Activated CD4-positive, alpha-beta T cell treated with anti-CD3 and anti-CD28 coated beads, Interleukin-2, Interleukin-6, amounts not matched to agents 100 ng/mL and 50 ng/mL, durations not matched to agents 16 hours and 8 hours (primary cell): Measurements from ENCODE around the gene OCLN.
"Not testable (repeated sequence)": the region's sequence is repeated elsewhere in the genome, so short reads cannot be mapped to it uniquely, and the experiment has no call there.

ENCODE experiments used
- DNase-seq: peaks from one replicate; pipeline ENCODE4 v3.0.0-alpha.2; 2020

OCLN gene

DNA sequence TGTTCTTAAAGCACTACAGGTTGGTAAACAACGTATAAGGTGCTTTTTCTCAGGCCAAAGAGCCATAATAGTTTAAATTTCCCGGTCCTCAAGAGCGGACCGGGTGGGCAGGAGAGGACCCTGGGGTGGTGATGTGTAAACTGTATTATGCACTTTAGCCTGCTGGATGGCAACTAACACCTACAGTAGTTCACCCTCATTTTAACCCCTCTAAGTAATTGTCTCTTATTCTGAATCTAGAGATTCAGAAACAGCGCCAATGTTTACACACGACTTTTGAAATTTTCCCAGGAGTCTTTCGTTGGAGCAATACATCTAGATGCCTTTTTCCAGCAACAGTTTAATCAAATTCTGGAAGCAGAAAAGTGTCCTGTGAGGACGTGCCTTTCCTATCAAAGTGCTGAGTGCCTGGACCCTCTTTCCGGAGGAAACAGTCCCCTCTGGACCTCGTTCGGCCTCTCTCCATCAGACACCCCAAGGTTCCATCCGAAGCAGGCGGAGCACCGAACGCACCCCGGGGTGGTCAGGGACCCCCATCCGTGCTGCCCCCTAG, 676 bp upstream of the OCLN start:
- no peak for DNase-seq

DNA sequence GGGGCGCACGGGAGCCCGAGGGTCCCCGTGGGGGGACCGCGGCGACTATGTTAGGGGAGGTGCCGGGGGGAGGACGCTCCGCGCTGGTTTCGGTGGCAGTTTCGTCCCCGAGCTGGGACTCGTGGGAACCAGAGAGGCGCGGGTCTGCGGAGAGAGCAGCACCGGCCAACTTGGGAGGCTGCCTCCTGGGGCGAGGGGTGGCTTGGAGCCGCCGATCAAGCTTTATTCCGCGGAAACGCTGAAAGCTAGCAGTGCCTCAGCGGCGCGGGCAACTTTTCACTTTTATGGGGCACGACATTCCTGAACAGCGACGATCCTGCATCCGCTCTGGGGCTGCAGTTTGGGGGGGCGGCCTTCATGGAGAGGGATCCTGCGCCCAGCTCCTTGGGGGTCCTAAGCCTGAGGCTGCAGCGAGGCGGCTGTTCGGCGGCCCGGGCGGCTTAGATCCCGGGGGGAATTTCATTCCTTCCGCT, 369 bp downstream of the OCLN start:
- peak; percentile 3 for DNase-seq

DNA sequence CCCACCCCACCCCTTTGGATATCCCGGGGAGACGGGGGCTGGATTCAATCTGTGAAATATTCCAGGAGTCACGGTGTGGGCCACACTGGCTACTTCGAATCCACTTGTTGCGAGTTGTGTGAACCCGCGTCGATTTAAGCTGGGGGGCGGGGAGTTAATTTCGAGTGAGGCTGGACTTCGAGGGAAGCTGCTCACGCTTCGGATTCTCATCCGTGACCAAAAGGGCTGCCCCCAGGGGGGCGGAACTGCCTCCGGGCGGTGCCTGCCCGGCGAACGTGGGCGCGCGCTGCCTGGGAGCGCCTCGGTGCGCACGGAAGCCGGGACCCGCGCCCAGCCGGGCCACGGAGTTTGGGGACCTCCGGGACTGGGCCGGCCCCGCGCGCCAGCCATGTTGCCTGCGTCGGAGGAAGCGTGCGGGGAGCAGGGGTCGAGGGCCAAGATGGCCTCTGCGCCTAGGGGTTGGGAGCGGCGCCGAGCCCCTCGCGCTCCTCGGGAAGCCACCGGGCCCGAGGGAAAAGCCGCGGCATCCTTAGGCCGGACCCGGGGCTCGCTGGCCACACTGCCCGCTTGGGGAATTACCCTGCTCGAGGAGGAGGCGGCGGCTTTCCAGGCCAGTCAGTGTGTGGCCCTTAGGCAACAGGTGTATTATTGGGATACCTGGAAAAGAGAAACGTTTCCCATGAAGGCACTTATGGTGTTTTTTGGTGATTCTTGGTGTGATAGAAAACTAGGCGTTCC, 975 bp downstream of the OCLN start:
- DNase-seq = peak; percentile 12

DNA sequence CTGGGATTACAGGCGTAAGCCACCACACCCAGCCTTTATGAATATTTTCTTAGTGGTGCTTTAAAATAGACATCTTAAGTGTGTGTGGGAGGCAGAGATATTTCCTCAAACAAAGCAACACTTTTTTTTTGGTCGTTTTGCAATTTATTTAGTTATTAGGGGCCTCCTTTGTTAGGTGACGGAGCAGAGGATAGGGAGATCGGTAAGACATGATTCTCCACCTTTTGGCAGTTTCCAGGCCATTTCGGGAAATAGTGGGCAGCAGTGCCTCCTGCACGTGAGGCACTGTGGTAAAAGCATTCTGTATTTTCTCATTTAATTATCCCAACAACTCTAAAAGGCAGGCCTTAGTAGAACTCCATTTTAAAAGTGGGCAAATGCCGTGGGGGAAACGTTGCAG, 1.9 kb downstream of the OCLN start:
- DNase-seq = no peak

DNA sequence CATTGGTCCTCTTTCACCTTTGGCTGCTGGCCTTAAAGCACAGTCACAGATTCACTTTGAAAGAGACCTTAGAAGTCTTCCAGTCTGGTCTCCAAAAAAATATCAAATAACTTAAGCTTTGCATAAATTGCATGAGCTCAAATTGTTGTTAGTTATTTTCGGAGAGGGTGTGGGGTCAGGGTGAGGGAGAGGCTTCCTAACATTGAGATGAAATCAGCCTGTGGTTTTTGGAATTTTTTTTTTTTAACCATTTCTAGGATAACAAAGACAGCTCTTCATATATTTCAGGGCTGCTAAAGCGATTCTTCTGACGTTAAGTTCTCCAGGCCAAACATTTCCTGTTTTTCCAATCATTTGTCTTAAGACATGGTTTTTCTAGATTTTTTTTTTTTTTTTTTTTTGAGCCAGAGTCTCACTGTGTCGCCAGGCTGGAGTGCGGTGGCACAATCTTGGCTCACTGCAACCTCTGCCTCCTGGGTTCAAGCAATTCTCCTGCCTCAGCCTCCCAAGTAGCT, 4.5 kb downstream of the OCLN start:
- no peak for DNase-seq

DNA sequence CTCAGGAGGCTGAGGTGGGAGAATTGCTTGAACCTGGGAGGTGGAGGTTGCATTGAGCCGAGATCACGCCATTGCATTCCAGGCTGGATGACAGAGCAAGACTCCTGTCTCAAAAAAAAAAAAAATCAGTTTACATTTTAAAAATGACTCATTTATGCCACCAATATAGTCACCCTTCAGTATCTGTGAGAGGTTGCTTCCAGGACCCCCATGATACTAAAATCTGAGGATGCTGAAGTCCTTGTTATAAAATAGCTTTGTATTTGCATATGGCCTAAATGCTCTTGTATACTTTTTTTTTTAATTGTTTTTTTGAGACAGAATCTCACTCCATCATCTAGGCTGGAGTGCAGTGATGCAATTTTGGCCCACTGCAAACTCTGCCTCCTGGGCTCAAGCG, 5.8 kb downstream of the OCLN start:
- DNase-seq = no peak

DNA sequence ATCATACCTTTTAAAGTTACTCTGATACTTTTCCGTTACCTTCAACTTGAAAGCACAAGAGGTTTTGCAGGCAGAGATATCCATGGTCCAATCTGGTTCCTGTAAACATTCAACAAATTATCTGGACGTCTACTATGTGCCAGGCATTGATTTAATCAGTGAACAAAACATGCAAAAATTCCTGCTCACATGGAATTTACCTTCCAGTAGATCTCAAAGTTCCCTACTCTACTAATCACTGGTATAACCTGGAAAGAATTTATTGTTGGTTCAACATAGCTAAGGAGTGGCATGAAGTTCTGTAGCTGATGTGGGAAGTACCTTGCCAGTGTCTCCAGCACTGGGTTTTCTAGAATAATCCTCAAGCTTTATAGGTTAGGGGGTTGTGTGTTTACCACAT, 9.8 kb downstream of the OCLN start:
- DNase-seq = no peak

DNA sequence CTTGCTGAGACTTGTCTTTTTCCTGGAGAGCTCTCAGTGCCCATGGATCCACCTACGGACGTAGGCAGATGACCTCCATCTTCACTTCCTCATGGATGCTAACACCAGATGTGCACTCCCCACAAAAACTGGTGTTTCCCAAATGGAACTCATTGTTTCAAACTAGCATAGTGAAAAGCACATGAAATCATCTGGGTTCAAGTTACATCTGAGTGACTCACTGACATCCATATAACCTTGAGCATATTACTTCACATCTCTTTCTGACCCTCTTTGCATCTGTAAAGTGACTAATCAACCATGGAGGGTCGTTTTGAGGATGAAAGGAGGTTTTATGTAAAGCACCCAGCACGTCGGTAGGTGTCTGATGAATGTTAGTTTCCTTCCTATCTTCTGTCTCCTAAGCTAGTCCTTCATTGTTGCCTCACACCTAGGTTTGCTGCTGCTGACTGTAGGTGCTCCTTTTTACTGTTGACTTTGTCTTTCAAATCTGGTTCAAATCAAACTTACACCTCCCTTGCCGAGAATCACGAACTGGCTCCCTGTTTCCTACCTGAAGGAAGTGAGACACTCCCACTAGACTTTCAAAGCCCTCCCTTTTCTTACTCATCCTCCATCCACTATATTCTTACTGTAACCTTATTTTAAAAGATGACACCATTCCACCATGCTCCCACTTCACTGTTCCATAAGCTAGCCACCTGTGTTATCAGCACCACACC, 10.3 kb downstream of the OCLN start:
- no peak for DNase-seq

DNA sequence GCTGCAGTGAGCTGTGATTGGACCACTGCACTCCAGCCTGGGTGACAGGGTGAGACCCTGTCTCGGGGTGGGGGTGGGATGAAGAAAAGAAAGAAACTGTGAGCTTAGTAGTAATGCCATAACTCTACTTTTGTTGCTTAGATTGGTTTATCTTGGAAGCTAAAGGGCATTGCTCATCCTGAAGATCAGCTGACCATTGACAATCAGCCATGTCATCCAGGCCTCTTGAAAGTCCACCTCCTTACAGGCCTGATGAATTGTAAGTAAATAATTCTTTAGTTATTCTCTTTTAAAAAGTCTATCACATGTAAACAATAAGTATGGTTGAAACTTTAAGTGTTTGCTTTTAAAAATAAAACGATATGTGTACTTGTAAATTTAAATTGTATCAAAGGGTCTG, 11.4 kb downstream of the OCLN start:
- no peak for DNase-seq

DNA sequence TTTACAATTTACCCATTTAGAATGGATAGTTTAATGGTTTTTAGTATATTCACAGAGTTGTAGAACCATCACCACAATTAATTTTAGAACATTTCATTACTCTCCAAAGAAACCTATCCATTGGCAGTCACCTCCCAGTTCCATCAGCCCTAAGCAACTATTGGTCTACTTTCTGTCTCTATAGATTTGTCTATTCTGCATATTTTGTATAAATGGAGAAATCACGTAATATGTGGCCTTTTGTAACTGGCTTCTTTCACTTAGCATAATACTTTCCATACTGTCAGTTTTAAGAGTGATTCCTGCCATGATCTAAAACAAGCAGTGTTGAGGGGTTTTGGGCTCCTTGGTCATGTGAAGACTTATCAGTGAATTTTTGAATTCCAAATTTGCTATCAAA, 12.7 kb downstream of the OCLN start:
- no peak for DNase-seq

DNA sequence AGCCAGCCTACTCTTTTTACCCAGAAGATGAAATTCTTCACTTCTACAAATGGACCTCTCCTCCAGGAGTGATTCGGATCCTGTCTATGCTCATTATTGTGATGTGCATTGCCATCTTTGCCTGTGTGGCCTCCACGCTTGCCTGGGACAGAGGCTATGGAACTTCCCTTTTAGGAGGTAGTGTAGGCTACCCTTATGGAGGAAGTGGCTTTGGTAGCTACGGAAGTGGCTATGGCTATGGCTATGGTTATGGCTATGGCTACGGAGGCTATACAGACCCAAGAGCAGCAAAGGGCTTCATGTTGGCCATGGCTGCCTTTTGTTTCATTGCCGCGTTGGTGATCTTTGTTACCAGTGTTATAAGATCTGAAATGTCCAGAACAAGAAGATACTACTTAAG, 16.6 kb downstream of the OCLN start:
- DNase-seq = no peak

DNA sequence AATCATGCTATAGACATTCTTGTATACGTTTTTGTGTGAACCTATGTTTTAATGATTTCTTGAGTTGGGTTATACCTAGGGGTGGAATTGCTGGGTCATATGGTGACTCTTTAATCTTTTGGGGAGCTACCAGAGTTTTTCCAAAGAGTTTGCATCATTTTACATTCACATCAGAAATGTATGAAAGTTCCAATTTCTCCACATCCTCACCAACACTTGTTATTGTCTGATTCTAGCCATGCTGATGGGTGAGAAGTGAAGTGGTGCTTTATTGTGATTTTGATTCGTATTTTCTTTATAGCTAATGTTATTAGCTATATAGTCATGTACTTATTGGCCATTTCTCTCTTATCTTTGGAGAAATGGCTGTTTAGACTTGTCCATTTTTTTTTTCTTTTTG, 18.1 kb downstream of the OCLN start:
- DNase-seq = no peak

DNA sequence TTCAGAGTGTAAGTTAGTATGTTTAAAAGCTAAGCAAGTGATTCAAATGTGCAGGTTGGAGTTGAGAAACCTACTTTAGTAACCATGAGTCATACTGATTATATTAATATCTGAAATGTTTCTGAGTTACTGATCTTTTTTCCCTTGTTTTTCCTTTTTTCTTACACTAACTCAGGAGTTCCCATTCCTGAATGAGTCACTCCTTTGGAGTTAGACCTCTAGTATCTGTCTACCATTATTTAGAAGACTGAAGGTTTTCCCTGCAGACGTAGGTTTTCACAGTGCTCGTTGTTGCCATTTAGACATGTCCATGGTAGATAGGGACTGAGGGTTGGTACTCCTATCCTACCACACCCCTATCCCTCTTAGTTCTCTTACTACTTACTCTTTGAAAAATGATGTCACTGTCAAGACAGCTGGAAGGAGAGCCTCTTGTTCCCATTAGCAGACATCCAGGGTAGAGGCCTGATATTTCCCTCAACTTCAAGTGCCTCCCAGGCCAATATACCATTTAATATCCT, 20.2 kb downstream of the OCLN start:
- no peak for DNase-seq

DNA sequence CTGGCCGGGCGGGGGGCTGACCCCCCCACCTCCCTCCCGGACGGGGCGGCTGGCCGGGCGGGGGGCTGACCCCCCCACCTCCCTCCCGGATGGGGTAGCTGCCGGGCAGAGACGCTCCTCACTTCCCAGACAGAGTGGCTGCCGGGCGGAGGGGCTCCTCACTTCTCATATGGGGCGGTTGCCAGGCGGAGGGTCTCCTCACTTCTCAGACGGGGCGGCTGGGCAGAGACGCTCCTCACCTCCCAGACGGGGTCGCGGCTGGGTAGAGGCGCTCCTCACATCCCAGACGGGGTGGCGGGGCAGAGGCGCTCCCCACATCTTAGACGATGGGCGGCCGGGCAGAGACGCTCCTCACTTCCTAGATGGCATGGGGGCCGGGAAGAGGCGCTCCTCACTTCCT, 23.0 kb downstream of the OCLN start:
- DNase-seq = not testable (repeated sequence)

DNA sequence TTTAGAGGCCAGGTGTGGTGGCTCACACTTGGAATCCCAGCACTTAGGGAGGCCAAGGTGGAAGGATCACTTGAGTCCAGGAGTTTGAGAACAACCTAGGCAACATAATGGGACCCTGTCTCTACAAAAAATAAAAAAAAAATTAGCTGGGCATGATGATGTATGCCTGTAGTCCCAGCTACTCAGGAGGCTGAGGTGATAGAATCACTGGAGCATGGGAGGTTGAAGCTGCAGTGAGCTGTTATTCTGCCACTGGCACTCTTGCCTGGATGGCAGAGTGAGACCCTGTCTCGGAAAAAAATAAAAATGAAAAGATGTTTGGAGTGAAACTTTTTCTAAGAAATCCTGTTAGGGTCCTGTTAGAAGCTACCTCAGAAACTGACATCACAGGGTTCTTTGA, 24.2 kb downstream of the OCLN start:
- no peak for DNase-seq

DNA sequence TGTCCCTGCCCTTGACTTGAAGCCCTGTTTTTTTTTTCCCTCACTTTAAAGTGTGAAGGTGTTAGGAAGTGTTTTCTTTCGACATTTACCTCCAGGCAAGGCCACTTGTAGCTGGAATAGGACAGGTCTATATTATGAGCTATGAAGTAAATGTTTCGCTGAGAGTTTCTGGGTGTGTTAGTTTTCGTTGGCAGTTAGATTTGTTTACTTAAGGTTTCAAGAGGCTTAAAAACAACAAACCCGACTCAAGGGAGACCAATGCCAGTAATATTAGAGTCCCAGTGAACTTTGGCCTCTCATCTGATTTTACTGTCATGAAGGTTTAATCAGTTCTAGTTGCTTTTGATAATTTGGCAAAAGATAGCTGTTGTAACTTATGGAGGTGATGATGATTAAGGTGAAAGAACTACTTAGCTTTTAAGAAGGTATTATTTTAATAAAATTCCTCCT, 25.2 kb downstream of the OCLN start:
- no peak for DNase-seq

DNA sequence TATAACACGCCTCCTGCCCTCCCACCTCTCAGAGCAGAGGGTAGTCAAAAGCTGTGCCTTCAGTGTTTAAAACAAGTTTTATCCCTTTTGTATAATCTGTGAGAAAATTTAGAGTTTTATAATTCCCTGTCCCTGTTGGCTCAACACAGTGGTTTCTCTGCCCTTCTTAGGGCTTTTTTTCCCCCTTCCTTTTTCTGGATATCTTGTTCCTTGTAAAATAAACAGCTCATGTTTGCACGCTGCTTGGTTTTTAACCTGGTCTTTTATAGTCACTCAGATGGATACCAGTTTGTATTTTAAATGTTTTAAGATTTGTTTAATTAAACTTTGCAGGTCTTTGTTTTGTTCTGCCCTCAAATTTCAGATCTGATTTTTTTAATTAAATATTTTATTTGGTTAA, 26.7 kb downstream of the OCLN start:
- DNase-seq = no peak

DNA sequence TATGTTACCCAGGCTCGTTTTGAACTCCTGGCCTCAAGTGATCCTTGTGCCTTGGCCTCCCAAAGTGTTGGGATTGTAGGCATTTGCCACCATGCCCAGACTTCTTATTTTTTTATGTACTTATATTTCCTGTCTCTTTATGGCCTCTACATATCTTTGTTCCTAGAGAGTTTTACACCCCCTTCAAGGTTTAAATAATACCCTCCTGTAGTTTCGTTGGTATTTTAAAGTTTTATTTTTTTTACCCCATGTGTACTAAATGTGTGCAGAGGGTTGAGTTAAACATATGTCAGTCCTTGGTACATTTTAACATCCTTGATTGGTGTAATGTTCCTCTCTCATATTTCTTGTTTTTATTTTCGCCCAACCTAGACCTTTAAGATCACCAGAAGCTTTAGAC, 29.4 kb downstream of the OCLN start:
- DNase-seq = no peak

DNA sequence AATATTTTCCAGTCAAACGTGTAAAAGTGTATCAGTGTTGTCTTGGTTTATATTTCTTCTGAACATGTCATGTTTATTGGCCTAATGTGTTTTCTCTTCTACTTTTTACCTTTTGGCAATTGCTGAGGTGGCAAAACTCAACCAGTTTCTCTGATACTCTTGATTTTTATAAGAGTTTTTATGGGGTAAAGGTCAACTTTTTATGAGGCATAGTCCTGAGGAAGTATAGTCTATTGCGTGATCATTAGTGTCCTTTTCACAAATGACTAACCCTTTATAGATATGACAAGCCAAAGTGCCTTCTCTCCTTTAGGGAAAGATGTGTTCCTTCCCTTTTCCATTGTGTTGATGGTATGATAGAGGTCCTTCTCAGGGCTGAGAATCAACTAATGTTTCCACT, 32.9 kb downstream of the OCLN start:
- DNase-seq = no peak

DNA sequence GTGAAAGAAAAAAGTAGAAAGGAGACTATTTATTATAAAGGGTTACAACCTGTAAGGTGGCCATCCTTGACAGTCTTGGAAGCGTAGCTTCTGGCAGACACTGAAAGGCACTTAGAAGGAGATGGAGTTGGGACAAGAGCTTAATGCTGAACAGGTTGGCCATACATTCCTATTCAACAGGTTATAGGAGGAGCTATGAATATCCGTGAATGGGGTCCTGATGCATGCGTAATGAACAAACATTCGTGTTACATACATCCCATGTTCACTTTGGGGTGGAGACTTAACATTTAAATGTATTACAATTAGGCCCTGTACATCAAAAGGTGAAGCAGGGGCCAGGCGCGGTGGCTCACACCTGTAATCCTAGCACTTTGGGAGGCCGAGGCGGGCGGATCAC, 34.1 kb downstream of the OCLN start:
- no peak for DNase-seq

DNA sequence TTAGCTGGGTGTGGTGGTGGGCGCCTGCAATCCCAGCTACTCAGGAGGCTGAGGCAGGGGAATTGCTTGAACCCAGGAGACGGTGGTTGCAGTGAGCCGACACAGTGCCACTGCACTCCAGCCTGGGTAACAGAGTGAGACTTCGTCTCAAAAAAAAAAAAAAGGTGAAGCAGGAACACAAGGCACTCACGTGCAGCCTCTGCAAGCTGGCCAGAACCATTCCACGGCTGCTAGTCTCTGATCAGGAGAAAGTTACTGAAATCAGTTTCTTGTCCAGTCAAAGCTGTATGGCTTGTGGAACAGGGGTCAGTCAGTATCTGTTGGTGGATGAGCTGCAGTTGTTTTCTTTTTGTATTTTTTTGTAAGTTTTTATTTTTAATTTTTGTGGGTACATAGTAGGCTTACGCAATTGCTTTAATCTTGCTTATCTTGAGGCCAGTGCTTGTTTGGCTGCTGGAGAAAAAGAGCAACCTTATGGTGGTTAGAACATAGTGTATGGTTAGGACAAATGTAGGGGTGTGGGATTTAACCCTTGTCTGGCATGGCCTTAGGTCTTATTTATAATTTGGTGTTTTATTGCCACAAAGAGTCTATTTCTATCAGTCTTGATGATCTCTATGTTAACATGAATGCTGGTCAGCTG, 34.7 kb downstream of the OCLN start:
- no peak for DNase-seq

DNA sequence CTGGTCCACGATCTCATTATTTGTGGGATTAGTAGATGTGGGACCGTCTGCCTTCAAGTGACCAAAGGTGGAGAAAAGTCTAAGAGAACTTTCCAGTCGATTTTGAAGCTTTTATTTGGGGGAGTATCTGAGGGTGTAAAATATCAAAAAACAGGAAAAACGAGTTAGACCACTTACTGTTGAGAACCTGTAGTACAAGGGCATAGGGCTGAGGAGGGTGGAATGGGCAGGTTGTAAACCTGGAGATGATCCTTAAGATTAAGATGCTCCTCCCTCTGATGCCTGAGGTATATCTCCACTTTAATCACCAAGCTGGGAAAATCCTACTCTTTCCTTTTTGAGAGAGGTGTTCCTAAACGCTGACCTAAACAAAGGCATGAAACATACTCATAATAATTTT, 35.4 kb downstream of the OCLN start:
- no peak for DNase-seq

DNA sequence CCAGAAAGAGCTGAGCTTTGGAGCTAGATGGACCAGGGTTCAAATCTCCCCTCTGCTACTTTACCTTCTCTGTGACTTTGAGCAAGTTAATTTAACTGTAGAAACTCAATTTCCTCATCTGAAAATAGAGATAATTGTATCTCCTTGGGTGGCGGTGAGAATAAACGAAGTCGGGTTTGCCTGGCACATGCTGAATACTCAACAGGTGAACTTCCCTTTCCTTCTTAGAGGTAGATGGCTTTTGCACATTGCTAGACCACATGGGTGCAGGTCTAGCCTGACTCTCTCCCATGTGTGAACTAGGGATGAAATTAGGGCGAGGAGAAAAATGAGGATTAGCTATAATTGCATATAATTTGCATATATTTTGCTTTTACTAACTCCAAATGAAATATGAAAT, 36.0 kb downstream of the OCLN start:
- DNase-seq = no peak
